HG03521 (cell line): ENCODE data around the gene MRPL46.
A peak's percentile ranks its signal among the peaks of the same experiment; 100 is the strongest.
"Not testable (repeated sequence)": the region's sequence is repeated elsewhere in the genome, so short reads cannot be mapped to it uniquely, and the experiment has no call there.

Source experiments
- ATAC-seq: cut with Tn5 transposase; IDR thresholded peaks from one replicate; pipeline ENCODE4 v1.9.1; 2021; ENCODE audit warnings: mild to moderate bottlenecking, moderate library complexity; ENCODE audit not compliant: unreplicated experiment

The MRPL46 gene

GRCh38 chr15:88479169-88479568 is 12.0 kb upstream of the MRPL46 start:
- no peak for ATAC-seq

- ATAC-seq, result no peak
These were observed 10.7 kb upstream of the MRPL46 start for GRCh38 chr15:88477904-88478303.

- ATAC-seq, result no peak
These were observed 9.9 kb upstream of the MRPL46 start for GRCh38 chr15:88477126-88477525.

GRCh38 chr15:88476635-88477060 is 9.5 kb upstream of the MRPL46 start:
- no peak for ATAC-seq

GRCh38 chr15:88473661-88474293 is 6.6 kb upstream of the MRPL46 start:
- not testable (repeated sequence) for ATAC-seq

GRCh38 chr15:88472225-88472624 is 5.0 kb upstream of the MRPL46 start:
- ATAC-seq, result no peak

GRCh38 chr15:88470625-88471372 is 3.6 kb upstream of the MRPL46 start:
- ATAC-seq, result no peak

- ATAC-seq, result no peak
These were observed 2.1 kb upstream of the MRPL46 start for GRCh38 chr15:88469321-88469720.

GRCh38 chr15:88468721-88469120 is 1.5 kb upstream of the MRPL46 start:
- not testable (repeated sequence) for ATAC-seq

- no peak for ATAC-seq
These were observed 844 bp upstream of the MRPL46 start for GRCh38 chr15:88467935-88468528.

- no peak for ATAC-seq
These were observed 1.5 kb downstream of the MRPL46 start for GRCh38 chr15:88465633-88466224.

GRCh38 chr15:88463870-88464532 is 3.2 kb downstream of the MRPL46 start:
- ATAC-seq, result no peak

- ATAC-seq, result no peak
These were observed 10.5 kb downstream of the MRPL46 start for GRCh38 chr15:88456733-88457132.

GRCh38 chr15:88454867-88455810 is 12.0 kb downstream of the MRPL46 start:
- peak; percentile 78 for ATAC-seq

- ATAC-seq, result no peak
These were observed 13.0 kb downstream of the MRPL46 start for GRCh38 chr15:88454236-88454635.

- ATAC-seq, result no peak
These were observed 13.5 kb downstream of the MRPL46 start for GRCh38 chr15:88453651-88454050.

GRCh38 chr15:88450125-88450798 is 16.9 kb downstream of the MRPL46 start:
- ATAC-seq, result no peak

- no peak for ATAC-seq
These were observed 17.6 kb downstream of the MRPL46 start for GRCh38 chr15:88449581-88449980.

- ATAC-seq, result no peak
These were observed 18.2 kb downstream of the MRPL46 start for GRCh38 chr15:88448991-88449461.
